DMS53 treated with DMSO at 0.1 percent for 48 hours (cell line): ENCODE data around the gene NKX2-4.
"Not testable (repeated sequence)": the region's sequence is repeated elsewhere in the genome, so short reads cannot be mapped to it uniquely, and the experiment has no call there.

ENCODE experiments used
- DNase-seq: peaks from one replicate; lab custom pipeline; 2025; ENCODE audit not compliant: unreplicated experiment; lab: John Stamatoyannopoulos, UW

Gene NKX2-4

GRCh38 chr20:21394551-21394950 lies 2.8 kb downstream of the NKX2-4 start:
- DNase-seq, result no peak

DNA sequence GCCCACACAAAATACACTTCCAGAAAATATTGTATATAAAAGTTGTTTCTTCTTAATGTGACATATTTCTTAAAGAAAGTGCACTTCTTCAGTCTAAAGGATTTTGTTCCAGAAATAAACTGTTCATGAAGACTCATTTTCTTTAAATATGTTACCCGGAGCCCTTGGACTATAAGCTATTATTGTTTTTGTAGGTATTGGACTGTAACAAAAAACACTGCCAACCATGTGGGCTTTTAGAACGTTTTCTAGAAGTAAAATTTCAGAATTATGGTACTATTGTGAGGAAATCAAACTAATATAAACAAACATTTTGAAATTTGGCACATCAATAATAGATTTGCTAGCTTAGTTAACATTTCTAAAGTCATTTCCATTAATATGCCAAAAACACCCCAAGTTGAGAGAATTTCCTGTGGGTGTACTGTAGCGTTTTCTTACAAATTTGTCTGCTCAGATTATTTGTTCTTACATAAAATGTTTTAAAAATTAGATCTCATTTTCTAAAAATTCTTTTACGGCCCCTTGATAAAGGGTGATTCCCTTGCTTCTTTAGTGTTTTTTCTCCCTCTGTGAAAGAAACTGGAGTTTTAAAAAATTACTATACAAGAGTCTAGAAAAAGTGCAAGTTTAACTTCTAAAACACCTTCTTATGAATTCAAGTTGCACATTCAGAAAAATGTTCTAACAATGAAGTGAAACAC lies 3.4 kb downstream of the NKX2-4 start:
- no peak for DNase-seq

- DNase-seq, result no peak
Measured at GRCh38 chr20:21393166-21393565, 4.2 kb downstream of the NKX2-4 start.

GRCh38 chr20:21391972-21392352 lies 5.4 kb downstream of the NKX2-4 start:
- DNase-seq, result no peak

DNA sequence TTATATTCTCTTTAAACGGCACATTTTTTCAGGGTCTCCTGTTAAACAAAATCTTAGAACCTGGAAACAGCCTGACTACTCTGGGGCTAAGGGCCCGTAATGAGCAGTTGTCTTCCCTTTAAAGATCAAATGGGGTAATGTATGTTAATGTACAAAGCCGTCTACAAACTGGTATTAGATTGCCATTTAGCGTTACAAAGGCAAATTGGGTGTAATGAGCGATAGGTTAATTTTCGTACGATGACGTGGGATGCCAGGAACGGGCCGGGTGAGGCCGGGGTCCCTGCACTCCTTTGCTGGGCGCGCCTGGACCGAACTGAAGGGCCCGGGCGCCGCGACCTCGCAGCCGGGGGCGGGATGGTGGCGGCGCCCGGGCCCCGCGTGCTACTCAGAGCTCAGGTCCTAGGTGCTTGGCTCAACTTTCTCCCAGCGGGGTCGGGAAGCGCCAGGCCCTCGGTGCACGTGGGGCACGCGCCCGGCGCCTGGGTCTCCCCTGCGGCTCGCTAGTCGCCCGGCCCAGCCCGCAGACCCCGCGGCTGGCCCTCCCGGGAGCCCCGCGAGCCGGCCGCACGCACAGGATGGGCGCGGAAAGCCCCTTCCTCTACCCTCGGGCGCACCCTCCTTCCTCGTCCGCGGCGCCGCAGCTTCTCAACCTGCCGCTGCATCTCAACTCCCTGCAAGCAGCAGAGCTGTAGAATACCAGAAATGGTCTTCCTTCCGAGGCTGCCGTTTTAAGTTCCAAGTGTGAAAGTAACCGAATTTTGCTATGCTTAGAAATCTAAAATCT lies 5.9 kb downstream of the NKX2-4 start:
- DNase-seq, result no peak

DNA sequence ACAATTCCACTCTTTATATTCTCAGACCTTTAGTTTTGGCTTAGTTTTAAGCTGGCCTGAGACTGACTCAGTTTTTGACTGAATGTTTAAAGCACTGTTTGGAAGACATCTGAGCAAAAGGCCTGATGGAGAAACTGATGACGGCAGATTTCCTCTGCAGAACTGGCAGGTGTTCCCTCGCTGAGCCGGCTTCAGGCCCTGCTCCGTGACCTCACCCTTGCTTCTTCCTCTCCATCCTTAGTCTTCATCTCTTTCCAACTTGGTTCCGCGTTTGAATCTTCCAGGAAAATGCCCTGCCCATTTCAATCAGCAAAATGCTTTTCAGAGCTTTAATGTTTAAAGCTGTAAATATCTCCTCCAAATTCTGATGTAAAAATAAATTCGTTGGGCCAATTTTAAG lies 6.6 kb downstream of the NKX2-4 start:
- DNase-seq, result no peak

DNA sequence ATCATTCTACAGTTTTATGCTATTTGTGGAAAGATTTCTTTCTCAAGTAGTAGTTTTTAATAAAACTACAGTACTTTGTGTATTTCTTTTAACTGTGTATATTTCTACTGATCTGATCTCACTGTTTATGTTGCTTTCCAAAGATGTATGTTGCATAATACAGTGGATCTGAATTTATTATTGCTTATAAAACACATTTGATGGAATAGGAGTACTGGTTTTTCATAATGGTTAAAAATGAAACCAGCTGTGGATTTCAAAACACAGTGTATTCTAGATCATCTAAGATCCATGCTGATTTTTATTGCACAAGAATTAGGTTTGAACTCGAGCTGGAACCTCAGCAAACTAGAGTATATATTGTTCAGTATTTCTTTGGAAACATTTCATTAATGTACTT lies 8.0 kb downstream of the NKX2-4 start:
- no peak for DNase-seq

GRCh38 chr20:21388566-21388965 lies 8.8 kb downstream of the NKX2-4 start:
- DNase-seq, result no peak

DNA sequence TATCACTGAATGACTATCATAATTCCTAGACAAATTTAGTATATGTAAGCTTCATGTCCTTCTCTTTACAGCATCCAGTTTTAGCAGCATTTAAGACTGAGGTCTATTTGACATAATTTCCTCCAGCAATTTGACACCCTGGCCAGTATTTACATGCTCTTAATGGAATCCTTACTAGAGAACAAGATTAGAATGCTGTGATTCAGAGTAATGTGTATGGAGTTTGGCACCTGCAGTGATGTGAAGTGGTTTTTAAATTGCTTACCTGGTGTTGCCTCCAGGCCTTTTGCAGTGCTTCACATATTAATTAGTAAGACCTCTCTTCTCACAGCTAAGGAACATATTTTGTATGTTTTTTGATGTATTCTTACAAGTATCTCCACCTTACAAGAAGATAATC lies 9.8 kb downstream of the NKX2-4 start:
- no peak for DNase-seq

DNA sequence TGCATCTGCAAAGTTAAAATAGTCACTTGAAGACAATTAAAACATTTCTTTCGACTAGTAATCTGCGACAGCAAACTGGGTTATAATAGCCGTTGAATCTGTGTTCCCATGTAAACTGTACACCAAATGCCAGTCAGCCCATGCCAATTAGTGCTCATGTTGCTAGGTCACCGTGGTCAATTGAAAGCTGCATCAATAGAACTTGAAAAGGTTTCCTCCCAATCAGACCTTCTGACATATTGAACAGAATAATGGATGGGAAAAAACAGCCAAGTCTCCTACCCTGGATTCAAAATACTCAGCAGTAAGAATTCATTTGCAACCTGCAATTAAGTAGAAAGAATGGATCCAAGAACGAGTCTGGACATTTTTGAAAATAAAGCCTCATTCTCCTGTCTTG lies 11.2 kb downstream of the NKX2-4 start:
- no peak for DNase-seq

GRCh38 chr20:21384308-21384892 lies 12.9 kb downstream of the NKX2-4 start:
- DNase-seq, result no peak

GRCh38 chr20:21381619-21382018 lies 15.7 kb downstream of the NKX2-4 start:
- DNase-seq, result no peak

DNA sequence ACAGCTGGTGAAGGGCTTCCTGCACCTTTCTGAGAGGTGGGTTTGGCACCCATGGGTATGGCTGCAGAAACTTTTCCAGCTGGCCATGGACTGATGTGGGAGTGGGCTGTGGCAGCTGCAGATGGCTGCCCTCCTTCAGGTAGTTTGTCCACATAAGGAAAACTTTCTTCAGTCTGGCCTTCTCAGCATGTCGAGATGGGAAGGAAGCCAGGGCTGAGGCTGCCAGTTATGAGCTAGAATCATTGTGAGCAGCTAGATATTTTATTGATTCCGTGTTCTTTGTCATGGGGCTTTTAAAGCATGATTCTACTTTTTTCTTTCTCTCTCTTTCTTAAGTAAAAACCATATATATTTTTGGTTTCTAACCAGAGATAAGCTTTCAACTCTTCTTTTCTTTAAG lies 16.6 kb downstream of the NKX2-4 start:
- DNase-seq, result no peak

GRCh38 chr20:21378259-21378658 lies 19.1 kb downstream of the NKX2-4 start:
- no peak for DNase-seq

DNA sequence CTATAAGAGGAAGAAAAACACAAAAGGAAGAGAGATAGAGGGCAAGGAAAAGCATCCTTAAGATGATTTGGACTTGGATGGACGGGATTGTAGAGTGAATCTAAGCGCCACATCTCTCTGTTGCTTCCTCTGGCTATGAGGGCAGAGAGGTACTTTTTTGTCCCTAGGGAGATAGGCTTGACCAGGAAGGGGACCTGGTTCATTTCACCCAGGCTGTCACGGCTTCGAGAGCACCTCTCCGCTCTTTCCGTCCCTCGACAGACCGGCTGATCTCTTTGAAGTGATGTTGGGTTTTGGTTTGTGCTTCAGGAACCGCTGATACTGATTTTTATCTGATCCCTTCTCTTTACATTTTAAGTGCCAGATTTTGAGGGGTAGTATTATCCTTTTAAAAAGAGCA lies 19.6 kb downstream of the NKX2-4 start:
- no peak for DNase-seq

DNA sequence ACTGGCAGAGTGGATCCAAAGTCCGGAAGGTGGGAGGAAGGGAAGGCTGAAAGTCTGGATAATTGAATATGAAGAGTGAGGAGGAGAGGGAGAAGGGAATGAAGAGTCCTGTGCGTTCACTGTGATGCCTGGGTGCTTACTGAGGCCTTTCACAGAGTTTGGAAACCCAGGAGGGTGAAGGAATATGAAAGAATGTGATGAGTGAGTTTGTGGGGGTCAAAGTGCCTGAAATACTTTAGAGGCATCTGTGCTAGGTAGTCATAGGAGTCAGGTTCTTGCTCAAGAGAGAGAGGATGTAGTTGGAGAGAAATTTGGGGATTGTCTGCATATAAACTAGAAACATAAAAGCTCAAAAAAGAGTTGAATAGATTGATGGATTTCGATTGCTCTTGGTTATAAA lies 20.7 kb downstream of the NKX2-4 start:
- no peak for DNase-seq

GRCh38 chr20:21373436-21373835 lies 23.9 kb downstream of the NKX2-4 start:
- no peak for DNase-seq

DNA sequence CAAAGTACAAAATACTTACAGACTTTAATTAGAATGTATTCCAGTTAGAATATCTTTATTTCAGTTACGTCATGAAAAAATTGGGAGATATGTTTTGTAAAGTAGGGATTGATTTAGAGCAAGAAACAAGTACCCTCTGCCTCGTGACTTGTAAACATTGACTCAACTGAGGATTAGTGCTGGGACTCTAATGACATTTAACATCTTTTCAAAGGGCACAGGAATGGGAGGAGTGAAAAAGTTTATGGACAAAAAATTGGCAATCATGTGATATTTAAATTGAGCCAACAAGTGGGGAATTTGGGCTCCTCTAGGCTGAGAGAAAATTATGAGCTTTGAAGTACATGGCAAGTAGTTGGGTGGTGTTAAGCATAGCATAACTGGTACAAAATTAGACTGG lies 25.3 kb downstream of the NKX2-4 start:
- DNase-seq, result no peak

DNA sequence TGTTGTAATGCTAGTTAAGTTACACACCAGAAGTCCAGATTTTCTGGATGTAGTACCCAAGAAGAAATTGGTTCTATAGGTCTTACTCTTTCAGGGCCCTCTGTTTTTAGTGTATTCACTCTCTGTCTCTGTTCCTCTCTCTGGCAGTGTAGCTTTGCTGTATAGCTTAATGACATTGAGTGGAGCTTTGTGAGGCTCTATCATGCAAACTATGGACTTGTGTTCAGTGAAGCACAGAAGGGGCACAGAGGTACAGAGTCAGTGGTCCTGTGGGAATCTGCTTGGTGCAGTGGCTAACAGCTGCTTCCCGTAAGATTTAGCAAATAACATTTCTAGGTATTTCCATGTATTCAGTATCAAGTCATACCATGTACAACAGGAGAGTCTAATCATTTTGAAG lies 26.1 kb downstream of the NKX2-4 start:
- DNase-seq, result no peak

GRCh38 chr20:21368791-21369190 lies 28.5 kb downstream of the NKX2-4 start:
- no peak for DNase-seq

DNA sequence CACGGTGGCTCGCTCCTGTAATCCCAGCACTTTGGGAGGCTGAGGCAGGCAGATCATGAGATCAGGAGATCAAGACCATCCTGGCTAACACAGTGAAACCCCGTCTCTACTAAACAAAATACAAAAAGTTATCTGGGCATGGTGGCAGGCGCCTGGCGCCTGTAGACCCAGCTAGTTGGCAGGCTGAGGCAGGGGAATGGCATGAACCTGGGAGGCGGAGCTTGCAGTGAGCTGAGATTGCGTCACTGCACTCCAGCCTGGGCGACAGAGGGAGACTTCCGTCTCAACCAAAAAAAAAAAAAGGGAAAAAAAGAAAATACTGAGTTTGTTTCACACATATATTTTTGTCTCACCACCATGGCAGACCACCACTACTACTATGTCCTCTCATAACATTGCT lies 31.1 kb downstream of the NKX2-4 start:
- not testable (repeated sequence) for DNase-seq

GRCh38 chr20:21365771-21366170 lies 31.6 kb downstream of the NKX2-4 start:
- no peak for DNase-seq
